ENCODE data around the gene HMCN2. TPM values are rescaled to one million over a fixed set of nuclear protein-coding genes. Genes with fewer than 3 reads are reported as not detected.

The HMCN2 gene
- total RNA-seq, 2 experiments from 2014 or later: not detected

DNA sequence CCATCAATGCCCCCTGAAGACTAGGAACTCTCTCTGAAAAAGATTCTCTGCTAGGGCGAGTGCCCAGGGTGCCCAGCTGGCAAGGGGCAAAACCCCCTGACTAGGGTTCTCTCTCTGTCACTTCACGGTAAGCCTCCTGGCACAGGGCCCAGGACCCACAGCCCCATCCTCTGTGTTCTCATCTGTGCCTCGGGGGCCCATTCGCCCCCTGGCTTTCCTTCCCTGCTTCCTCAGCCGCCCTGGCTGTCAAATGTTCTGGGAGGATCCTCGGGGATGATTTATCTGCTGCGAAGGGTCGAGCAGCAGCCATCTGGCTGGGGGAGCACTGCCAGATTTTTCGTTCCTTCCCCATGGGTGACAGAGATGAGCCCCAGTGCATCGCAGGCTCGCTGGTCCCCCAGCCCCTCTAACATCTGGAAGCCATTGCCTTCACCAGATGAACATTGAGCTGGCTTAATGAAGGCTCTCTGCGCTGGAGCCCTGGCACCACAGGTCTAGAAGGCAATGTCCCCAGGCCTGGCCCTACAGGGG, 24.2 kb downstream of the HMCN2 start:
- no TSS peak for BruUV-seq (replicated peaks)
- ChIA-PET CTCF (ENCODE audit: unreplicated experiment) (no interaction called here), POLR2A (no interaction called here)
- Histone ChIP-seq H3K4me2 (ENCODE audit: low read length) (no peak overlapping the region), H3K9me2 (ENCODE audit: insufficient read depth, low read length) (no peaks in the 10 kb centered on the region), H3K4me3 (ENCODE audit: low read depth, low read length, poor library complexity, severe bottlenecking) (no peak overlapping the region), H4K20me1 (ENCODE audit: insufficient read depth, low read length) (no peaks in the 10 kb centered on the region), H3K79me2 (ENCODE audit: insufficient read depth, low read depth, low read length) (no peaks in the 10 kb centered on the region), H2AFZ (ENCODE audit: low read length) (no peak overlapping the region), H3K9me3 (ENCODE audit: low read length) (no peaks in the 10 kb centered on the region), H3K36me3 (ENCODE audit: insufficient read depth, low read length) (no peaks in the 10 kb centered on the region), H3K27ac (ENCODE audit: low read depth, low read length, poor library complexity, severe bottlenecking) (no peak overlapping the region), H3K4me1 (ENCODE audit: insufficient read depth, low read length, poor library complexity, severe bottlenecking) (no peaks in the 10 kb centered on the region)
- intact Hi-C loops (cut with micrococcal nuclease; ENCODE audit: unreplicated experiment): no loop called here
- no peak for TF ChIP-seq EZH2phosphoT487 (IDR thresholded peaks at IDR 0.05; ENCODE audit: borderline replicate concordance, low read depth, low read length)
- TF ChIP-seq, protein P1, sequence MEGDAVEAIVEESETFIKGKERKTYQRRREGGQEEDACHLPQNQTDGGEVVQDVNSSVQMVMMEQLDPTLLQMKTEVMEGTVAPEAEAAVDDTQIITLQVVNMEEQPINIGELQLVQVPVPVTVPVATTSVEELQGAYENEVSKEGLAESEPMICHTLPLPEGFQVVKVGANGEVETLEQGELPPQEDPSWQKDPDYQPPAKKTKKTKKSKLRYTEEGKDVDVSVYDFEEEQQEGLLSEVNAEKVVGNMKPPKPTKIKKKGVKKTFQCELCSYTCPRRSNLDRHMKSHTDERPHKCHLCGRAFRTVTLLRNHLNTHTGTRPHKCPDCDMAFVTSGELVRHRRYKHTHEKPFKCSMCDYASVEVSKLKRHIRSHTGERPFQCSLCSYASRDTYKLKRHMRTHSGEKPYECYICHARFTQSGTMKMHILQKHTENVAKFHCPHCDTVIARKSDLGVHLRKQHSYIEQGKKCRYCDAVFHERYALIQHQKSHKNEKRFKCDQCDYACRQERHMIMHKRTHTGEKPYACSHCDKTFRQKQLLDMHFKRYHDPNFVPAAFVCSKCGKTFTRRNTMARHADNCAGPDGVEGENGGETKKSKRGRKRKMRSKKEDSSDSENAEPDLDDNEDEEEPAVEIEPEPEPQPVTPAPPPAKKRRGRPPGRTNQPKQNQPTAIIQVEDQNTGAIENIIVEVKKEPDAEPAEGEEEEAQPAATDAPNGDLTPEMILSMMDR (conservative IDR thresholded peaks at IDR 0.05; ENCODE audit: low read length): no peak
- DNase-seq (ENCODE audit: low spot score): no peak

DNA sequence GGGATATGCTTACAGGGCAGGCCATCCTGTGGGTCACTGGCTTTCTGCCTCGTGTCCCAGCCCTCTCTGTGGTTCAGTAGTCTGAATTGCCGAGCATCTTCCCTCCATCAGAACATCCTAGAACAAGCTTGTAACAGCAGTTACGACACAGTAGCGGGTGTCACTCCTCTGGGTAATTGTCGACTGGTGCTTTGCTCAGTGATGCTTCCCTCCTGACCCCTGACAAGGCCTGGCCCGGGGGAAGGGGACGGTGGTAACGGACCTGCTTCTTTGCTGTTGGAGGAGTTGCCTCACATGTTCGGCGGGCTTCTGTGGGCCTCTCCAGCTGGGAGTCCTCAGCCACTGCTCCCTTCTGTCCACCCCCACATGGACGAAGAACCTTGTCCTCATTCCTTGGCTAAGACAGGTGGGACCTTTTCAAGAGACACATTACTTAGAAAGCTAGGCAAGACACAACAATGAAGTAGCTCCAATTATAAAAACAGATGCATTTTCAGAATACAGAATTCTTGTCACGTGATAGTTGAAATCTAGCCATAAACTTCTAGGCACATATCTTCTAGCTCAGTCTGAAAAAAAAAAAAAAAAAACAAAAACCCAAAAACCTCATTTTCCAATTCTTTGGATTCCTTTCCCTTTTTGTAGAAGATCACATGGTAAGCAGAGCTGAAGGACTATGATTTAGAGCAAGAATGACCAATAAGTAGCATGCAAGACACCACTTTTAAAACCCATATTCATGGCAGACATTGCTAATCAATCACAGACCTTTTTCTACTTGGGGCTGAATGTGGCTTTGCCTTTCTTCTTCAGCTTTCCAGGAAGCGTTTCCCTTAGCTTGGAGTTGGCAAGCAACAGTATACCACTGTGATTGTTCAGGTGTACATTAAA, 25.0 kb downstream of the HMCN2 start:
- ChIA-PET POLR2A (interaction anchor here (0.7 kb wide), 1 partner anchor 667 kb away, joined by 6 read pairs; no protein-coding TSS in a partner anchor), CTCF (ENCODE audit: unreplicated experiment) (no interaction called here)
- intact Hi-C loops (cut with micrococcal nuclease; ENCODE audit: unreplicated experiment): no loop called here
- no peaks in the 10 kb centered on the region for H3K4me1 ChIP-seq (ENCODE audit: insufficient read depth, low read length, poor library complexity, severe bottlenecking)
- H2AFZ ChIP-seq (ENCODE audit: low read length): no peak overlapping the region
- TF ChIP-seq, protein P1 (conservative IDR thresholded peaks at IDR 0.05; ENCODE audit: low read length): no peak
- TF ChIP-seq EZH2phosphoT487 (IDR thresholded peaks at IDR 0.05; ENCODE audit: borderline replicate concordance, low read depth, low read length): no peak
- no peak overlapping the region for H3K27ac ChIP-seq (ENCODE audit: low read depth, low read length, poor library complexity, severe bottlenecking)
- no peaks in the 10 kb centered on the region for H3K36me3 ChIP-seq (ENCODE audit: insufficient read depth, low read length)
- no peaks in the 10 kb centered on the region for H3K79me2 ChIP-seq (ENCODE audit: insufficient read depth, low read depth, low read length)
- no peaks in the 10 kb centered on the region for H3K9me3 ChIP-seq (ENCODE audit: low read length)
- H3K4me2 ChIP-seq (ENCODE audit: low read length): no peak overlapping the region
- no peaks in the 10 kb centered on the region for H3K9me2 ChIP-seq (ENCODE audit: insufficient read depth, low read length)
- no peaks in the 10 kb centered on the region for H4K20me1 ChIP-seq (ENCODE audit: insufficient read depth, low read length)
- DNase-seq (ENCODE audit: low spot score): no peak
- H3K4me3 ChIP-seq (ENCODE audit: low read depth, low read length, poor library complexity, severe bottlenecking): no peak overlapping the region
- no TSS peak for BruUV-seq (replicated peaks)

DNA sequence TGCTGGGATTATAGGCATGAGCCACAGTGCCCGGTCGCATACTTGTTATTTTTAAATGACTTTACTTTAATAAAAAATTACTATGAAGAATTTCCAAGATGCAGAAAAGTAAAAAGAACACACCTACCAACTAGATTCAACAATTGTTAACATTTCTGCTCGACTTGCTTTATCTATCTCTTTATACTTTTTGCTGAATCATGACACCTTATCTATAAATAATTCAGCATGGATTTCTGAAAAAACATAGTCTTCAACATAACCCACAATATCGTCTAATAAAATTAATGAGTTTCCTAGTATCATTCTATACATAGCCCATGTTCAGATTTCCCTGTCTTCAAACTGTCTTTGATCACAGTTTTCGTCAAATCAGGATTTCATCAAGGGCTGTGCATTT, 25.9 kb downstream of the HMCN2 start:
- no peak overlapping the region for H3K27ac ChIP-seq (ENCODE audit: low read depth, low read length, poor library complexity, severe bottlenecking)
- CTCF ChIA-PET (ENCODE audit: unreplicated experiment): no interaction called here
- no peak for TF ChIP-seq EZH2phosphoT487 (IDR thresholded peaks at IDR 0.05; ENCODE audit: borderline replicate concordance, low read depth, low read length)
- TF ChIP-seq, protein P1 (conservative IDR thresholded peaks at IDR 0.05; ENCODE audit: low read length): no peak

More for the DNA sequence above, 25.9 kb downstream of the HMCN2 start:
- Histone ChIP-seq H3K36me3 (ENCODE audit: insufficient read depth, low read length) (no peaks in the 10 kb centered on the region), H3K9me2 (ENCODE audit: insufficient read depth, low read length) (no peaks in the 10 kb centered on the region), H3K4me1 (ENCODE audit: insufficient read depth, low read length, poor library complexity, severe bottlenecking) (no peaks in the 10 kb centered on the region), H3K4me2 (ENCODE audit: low read length) (no peak overlapping the region), H2AFZ (ENCODE audit: low read length) (no peak overlapping the region), H3K79me2 (ENCODE audit: insufficient read depth, low read depth, low read length) (no peaks in the 10 kb centered on the region), H4K20me1 (ENCODE audit: insufficient read depth, low read length) (no peaks in the 10 kb centered on the region), H3K9me3 (ENCODE audit: low read length) (no peaks in the 10 kb centered on the region), H3K4me3 (ENCODE audit: low read depth, low read length, poor library complexity, severe bottlenecking) (no peak overlapping the region)
- BruUV-seq (replicated peaks): no TSS peak
- POLR2A ChIA-PET: no interaction called here
- intact Hi-C loops (cut with micrococcal nuclease; ENCODE audit: unreplicated experiment): no loop called here
- no peak for DNase-seq (ENCODE audit: low spot score)

Measured in OCI-LY7 (cell line).